ENCODE results near the gene S100PBP.

DNA sequence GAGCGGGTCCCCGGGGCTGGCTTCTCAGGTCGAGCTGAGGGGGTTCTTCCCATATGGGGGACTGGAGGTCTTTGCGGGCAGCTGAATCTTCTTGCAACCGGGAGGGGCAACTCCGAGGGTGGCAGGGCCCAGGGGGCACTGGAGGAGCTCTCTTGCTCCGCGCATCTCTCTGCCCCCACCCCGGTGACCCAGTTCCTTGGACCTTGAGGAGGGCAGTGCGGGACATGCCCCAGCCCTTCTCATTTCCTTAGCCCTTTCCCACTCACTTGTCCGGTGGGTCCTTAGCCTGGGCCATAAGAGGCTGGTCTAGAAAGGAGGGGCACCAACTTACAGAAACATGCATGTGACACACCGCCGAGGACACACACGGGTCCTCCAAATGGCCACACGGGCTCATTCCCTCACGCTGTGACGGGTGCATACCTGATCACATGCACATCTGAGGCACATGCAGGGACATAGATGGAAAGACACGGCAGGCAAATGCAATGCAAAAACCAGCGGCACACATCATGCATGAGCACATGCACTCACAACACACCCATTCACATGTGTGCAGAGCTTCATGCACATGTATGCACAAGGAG, 69.5 kb downstream of the S100PBP start:
- TF ChIP-seq EZH2phosphoT487 (IDR thresholded peaks at IDR 0.05; ENCODE audit: borderline replicate concordance): no peak
- TF ChIP-seq, protein P1, sequence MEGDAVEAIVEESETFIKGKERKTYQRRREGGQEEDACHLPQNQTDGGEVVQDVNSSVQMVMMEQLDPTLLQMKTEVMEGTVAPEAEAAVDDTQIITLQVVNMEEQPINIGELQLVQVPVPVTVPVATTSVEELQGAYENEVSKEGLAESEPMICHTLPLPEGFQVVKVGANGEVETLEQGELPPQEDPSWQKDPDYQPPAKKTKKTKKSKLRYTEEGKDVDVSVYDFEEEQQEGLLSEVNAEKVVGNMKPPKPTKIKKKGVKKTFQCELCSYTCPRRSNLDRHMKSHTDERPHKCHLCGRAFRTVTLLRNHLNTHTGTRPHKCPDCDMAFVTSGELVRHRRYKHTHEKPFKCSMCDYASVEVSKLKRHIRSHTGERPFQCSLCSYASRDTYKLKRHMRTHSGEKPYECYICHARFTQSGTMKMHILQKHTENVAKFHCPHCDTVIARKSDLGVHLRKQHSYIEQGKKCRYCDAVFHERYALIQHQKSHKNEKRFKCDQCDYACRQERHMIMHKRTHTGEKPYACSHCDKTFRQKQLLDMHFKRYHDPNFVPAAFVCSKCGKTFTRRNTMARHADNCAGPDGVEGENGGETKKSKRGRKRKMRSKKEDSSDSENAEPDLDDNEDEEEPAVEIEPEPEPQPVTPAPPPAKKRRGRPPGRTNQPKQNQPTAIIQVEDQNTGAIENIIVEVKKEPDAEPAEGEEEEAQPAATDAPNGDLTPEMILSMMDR (conservative IDR thresholded peaks at IDR 0.05; ENCODE audit: low read length): no peak

Data from Loucy (cell line).